ENCODE results near the gene HELZ2.
"Not testable (repeated sequence)": the region's sequence is repeated elsewhere in the genome, so short reads cannot be mapped to it uniquely, and the experiment has no call there.

Gene HELZ2, protein sequence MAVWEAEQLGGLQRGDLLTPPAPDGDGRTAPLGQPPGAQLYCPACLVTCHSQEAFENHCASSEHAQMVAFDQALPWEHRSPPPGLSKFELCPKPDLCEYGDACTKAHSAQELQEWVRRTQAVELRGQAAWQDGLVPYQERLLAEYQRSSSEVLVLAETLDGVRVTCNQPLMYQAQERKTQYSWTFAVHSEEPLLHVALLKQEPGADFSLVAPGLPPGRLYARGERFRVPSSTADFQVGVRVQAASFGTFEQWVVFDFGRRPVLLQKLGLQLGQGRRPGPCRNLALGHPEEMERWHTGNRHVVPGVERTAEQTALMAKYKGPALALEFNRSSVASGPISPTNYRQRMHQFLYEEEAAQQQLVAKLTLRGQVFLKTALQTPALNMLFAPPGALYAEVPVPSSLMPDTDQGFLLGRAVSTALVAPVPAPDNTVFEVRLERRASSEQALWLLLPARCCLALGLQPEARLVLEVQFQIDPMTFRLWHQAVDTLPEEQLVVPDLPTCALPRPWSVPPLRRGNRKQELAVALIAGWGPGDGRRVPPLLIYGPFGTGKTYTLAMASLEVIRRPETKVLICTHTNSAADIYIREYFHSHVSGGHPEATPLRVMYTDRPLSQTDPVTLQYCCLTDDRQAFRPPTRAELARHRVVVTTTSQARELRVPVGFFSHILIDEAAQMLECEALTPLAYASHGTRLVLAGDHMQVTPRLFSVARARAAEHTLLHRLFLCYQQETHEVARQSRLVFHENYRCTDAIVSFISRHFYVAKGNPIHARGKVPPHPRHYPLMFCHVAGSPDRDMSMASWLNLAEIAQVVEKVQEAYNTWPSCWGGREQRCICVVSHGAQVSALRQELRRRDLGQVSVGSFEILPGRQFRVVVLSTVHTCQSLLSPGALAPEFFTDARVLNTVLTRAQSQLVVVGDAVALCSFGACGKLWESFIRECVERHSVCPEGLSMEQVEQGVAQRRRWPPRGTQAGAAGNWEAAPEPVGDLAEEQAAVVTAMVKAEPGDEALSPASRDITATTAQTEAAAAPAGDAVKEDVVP (N-terminal part only)

DNA sequence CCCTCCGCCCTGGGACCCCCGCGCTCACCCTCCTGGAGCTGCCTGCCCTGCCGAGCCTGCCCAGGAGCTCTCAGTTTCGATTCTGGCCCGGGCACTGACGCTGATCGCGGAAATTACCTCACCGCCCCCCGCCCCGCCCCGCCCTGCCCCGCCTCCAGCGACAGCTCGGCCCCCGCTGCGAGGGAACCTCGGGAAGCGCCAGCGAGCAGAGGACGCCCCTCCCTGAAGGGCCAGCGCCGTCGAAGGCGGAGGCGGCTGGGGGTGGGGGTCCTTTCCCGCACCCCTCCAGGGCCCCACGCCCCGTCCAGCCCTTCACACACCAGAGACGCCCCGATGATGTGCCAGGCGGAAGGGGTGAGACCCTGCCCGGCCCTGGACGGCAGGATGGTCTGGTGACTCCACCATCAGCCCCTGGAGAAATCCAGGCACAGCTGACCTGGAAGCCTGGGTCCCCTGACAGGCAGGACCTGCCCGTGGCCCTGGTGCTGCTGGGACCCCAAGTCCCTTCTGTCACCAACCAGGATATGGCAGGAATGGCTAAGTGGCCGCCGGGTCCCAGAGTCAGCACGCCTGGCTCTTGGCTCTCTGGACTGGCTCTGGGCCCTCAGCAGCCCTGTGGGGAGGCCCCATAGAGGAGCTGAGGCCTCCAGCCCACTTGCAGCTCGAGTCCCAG lies at the start of gene HELZ2:
HELZ2 (minus strand) TSS at position 84 of the 673 bp plus-strand sequence. CDS start 1,854 bp downstream, outside the sequence.
- peak; percentile 79 for DNase-seq (ENCODE audit: low spot score)

DNA sequence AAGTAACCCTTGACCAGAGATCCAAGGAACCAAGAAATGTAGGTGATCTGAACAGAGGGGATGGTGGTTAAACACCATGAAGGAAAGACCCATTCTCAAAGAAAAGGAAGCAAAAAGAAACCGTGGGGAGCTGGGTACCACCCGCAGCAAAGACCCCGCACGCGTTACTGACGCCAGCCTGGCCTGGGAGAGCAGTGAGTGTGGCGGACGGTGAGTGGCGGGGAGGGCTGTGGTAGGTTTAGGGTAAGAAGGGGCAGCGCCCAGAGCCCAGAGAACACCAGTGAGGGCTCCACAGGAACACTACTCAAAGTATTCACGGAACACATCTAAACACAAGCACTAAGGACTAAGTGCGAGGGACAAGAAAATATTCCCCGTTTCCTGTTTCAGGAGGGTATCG lies 48.7 kb upstream of the HELZ2 start:
- no peak for DNase-seq (ENCODE audit: low spot score)

DNA sequence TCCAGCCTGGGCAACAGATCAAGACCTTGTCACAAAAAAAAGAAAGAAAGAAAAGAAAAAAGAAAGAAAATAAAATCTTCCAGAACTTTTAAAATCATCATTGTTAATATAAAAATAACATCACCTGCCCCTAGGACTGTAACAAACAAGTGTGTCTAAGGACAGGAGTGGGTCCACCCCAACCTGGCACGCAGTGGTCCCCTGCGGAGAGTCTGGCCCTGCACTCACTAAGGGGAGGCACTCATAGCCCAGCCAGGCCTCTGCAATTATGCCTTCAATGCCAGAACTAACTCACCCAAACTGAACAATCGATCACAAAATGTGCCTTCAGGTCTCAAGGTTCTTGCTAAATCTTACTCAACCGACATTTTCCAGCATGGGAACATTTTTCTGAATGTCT lies 48.1 kb upstream of the HELZ2 start:
- DNase-seq (ENCODE audit: low spot score): no peak

DNA sequence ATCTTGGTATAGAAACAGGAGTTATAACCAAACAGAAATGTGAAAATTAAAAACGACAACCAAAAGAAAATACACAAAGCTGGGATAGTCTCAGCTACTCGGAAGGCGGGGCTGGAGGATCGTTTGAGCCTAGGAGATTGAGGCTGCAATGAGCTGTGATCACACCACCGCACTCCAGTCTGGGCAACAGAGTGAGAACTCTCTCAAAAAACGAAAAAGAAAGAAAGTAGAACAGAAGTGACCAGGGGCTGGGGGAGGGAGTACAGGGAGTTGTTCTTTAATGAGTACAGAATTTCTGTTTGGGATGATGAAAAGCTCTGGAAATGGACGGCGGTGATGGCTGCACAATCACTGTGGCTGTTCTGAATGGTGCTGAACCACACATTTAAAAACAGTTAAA lies 47.0 kb upstream of the HELZ2 start:
- no peak for DNase-seq (ENCODE audit: low spot score)

DNA sequence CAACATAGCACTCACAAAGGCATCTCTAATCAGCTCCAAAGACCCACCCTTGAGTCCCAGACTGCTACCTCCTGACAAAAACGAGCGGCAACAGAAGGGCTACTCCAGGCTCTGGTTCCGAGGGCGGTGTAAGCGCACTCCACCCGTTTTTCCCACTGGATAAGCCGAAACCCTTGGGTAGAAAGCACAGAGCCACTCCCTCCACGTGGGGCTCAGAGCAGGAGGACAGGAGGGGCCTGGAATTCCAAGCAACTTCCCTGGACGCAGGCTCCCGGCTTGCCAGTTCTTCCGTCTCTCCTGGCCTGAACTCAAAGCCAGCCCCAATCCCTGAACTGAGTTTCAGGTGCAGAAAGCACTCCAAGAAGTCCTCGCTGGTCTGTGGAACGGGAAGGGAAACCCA lies 45.5 kb upstream of the HELZ2 start:
- no peak for DNase-seq (ENCODE audit: low spot score)

DNA sequence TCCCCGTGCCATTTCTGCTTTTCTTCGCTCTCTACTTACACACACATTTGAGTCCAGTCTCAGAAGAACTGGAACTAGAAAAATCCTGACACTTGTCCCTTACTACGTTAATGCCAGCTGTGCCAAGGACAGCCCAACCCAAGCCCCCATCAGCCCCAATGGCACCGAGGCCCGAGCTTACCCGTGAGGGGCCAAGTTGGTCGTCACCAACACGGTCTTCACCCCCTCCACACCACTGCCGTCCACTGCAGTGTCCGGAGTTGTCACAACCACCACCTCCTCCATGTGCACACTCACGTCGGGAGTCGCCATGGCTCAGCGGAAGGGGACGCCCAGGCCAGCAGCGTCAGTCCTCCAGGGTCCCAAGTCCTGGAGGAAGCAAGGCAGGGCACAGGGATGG lies 45.0 kb upstream of the HELZ2 start:
- no peak for DNase-seq (ENCODE audit: low spot score)

DNA sequence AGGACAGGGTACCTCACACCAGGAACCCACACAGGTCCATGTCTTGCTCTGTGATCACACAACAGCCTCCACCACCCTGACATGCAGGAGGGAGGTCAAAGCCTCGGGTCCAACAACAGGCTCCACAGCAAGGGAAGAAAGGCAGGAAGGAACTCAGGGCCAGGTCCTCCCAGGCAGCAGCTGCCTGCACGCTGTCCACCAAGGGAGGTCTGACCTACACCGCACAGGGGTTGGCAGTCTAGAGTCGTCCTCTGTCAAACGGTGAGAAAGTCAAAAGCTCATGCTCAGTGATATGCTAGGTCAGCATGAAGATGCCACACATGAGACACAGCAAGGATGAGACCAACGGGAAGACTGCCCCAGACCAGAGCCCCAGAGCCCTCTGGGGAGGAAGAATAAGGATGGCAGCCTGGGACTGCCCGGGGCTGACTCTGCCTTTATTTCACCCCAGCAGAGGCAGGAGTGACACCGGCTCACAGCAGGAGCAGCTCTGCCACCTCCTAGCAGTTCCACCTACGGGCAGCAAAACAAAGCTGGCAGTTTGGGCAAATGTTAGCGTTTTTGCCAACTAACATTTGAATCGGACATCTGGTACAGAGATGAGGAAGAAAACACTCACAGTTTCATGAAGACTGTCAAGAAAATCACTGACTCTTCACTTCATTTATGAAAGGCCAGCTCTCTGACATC lies 44.4 kb upstream of the HELZ2 start:
- no peak for DNase-seq (ENCODE audit: low spot score)

DNA sequence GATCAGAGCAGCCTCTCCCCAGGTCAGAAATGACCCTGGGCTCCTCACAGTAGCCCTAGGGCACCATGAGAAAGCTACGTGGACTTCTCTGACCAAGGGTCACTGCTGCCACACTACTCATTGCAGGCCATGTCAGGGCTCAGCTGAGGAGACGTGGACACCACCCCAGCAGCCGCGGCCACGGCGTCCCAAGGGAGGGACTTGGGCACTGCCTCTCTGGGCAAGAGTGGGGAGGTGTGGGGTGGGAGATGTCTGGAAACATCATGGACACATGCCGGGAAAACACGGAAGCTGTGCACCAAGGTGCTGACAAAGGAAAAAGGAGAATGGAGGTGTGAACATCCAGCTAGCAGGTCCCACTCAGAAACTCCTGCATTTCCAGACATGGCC lies 43.8 kb upstream of the HELZ2 start:
- no peak for DNase-seq (ENCODE audit: low spot score)

DNA sequence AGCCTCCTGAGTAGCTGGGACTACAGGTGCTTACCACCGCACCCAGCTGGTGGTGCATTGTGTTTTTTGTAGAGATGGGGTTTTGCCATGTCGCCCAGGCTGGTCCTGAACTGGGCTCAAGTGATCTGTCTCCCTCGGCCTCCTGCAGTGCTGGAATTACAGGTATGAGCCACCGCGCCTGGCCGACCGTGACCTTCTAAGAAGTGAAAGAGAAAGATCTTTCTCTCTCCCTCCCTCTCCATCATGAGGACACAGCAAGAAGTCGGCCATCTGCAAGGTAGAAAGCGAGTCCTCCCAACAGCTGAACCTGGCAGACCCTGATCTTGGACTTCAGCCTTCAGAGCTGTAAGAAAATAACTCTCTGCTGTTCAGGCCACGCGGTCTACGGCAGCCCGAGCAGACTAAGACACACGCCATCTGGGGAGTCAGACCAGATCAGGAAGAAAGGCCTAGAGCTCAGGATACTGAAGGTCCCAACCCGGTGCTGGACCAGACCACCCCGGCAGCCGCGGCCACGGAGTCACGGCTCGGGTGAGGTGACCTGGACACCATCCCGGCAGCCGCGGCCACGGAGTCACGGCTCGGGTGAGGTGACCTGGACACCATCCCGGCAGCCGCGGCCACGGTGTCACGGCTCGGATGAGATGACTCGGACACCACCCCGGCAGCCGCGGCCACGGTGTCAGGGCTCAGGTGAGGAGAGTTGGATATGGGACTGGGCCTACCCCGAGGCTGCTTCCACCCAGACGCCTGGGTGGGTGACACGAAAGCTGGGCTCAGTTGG lies 43.2 kb upstream of the HELZ2 start:
- DNase-seq (ENCODE audit: low spot score): no peak

DNA sequence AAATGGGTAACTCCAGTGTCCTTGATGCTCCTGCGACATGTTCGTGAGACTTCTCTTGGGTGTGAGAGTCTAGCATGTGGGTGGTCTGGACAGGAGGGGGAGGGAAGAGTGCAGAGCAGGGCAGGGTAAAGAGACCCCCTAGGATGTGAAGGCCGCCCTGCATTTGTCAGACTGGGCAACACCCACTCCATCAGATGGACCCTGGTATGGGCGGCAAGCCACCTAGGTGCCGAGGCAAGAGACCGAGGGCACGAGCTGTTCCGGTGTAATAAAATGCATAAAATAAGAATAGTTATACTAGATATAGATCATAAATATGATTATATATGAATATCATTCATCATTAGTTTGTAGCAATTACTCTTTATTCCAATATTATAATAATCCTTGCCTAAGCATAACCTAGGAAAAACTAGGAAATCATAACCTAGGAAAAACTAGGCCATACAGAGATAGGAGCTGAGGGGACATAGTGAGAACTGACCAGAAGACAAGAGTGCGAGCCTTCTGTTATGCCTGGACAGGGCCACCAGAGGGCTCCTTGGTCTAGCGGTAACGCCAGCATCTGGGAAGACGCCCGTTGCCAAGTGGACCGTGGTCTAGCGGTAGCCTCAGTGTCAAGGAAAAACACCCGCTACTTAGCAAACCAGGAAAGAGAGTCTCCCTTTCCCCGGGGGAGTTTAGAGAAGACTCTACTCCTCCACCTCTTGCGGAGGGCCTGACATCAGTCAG lies 40.0 kb upstream of the HELZ2 start:
- not testable (repeated sequence) for DNase-seq (ENCODE audit: low spot score)

DNA sequence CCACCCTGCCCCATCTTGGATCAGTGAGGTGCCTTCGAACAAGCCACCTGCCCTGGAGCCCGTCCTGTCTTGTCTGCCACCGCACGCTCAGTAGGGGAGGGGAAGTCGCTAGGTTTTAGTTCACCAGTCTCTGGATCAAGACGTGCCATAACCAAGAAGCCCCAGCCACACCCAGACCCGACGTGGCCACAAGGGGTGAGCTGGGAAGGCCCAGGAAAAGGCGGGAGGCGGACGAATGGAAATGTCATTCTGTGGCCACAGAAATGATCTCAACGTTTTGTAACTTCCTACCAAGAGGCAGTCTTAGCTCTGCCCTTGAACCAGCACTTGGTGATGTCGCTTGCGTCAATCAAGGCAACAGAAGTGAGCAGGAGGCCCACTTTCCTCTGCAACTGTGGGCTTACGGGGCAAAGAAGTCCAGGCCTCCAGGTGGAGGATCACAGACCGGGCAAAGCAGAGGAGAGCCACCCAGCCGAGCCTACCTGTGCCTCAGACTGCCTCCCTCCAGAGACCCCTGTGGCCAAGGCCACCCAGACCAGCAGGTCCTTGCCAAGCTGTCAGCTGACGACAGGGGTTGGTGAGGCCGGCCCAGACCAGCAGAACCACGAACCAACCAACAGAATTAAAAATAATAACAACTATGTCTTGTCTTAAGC lies 38.4 kb upstream of the HELZ2 start:
- DNase-seq (ENCODE audit: low spot score): no peak

DNA sequence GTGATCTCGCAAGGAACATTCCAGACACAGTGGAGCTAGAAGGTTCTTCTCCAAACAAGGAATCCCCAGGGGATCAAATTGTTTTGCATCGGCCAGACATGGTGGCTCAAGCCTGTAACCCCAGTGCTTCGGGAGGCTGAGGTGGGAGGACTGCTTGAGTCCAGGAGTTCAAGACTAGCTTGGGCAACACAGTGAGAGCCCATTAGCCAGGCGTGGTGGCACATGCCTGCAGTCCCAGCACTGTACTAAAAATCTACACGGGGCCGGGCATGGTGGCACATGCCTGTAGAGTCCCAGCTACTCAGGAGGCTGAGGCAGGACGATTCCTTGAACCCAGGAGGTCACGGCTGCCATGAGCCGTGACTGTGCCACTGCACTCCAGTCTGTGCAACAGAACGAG lies 37.6 kb upstream of the HELZ2 start:
- no peak for DNase-seq (ENCODE audit: low spot score)

DNA sequence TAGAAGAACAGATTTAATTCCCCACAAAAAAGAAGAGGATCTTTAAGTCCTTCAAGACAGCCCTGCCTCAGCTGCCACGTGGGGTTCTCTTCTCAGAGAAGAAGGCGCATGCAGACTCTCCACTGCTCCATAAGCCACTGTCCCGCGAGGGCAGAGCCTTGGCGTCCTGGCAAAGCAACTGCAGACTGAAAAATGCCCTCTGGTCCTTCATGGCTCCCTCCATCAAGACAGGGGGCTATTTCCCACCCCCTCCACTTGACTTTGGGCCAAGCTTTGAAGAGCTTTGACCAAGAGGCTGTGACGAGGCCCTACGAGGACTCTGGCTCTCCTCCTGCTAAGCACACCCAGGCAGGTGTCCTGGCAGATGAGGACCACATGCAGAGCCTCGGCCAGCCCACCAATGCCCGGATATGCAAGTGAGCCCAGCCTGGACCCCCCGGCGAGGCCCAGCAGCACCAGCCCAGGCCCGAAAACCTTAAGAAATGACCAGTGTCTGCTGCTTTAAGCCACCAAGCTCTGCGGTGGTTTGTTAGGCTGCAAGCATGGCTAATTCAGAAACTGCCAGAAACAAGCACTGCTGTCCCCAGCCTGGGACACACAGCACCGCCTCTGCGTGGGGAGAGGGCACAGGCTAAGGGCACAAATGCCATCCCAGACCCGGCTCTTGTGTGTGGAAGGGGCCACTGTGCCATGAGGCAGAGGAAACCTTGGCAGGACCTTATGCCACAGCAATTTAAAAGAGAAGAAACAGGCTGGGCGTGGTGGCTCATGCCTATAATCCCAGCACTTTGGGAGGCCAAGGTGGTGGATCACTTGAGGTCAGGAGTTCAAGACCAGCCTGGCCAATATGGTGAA lies 36.8 kb upstream of the HELZ2 start:
- no peak for DNase-seq (ENCODE audit: low spot score)

DNA sequence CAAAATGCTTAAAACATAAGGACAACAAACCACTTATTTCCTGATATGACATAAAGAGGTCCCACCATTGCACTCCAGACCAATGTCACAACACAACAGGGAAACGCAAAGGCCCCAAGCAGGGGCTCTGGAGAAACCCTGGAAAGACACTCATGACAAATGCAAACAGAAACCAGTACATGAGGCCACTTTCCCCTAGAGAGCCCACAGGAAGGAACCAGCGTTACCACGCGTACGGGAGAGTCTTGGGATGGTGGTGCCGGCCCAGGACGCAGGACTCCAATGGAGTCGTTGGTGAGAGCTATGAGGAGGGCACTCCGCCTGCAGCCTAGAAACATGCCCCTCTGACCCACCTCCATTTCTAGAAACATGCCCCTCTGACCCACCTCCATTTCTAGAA lies 32.6 kb upstream of the HELZ2 start:
- no peak for DNase-seq (ENCODE audit: low spot score)

DNA sequence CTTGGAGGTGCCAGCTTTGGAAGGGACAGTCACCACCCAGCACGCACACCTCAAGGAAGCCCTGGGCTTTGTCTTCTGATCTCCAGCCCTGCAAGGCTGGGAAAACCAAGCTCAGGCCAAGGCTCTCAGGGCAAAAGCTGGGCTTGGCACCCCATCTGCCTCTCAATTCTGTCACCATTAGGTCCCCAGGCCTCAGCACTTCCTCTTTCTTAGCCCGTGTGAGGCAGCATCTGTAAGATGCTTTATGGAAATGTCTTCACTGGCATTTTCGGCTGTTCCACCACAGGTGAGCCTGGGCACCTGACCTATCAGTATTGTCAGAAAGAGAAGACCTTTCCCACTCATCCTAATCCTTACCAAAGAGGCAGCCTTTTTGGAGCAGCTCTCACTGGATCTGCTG lies 28.3 kb upstream of the HELZ2 start:
- DNase-seq (ENCODE audit: low spot score): no peak

DNA sequence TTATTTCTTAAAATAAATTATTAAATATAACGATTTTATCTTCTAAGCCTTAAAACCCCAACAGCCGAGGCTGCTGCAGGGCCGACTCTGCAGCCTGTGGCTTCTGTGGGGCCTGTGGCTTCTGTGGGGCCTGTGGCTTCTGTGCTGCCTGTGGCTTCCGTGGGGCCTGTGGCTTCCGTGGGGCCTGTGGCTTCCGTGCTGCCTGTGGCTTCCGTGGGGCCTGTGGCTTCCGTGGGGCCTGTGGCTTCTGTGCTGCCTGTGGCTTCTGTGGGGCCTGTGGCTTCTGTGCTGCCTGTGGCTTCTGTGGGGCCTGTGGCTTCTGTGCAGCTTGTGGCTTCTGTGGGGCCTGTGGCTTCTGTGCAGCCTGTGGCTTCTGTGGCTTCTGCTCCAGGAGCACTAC lies 27.6 kb upstream of the HELZ2 start:
- peak; percentile 22 for DNase-seq (ENCODE audit: low spot score)

DNA sequence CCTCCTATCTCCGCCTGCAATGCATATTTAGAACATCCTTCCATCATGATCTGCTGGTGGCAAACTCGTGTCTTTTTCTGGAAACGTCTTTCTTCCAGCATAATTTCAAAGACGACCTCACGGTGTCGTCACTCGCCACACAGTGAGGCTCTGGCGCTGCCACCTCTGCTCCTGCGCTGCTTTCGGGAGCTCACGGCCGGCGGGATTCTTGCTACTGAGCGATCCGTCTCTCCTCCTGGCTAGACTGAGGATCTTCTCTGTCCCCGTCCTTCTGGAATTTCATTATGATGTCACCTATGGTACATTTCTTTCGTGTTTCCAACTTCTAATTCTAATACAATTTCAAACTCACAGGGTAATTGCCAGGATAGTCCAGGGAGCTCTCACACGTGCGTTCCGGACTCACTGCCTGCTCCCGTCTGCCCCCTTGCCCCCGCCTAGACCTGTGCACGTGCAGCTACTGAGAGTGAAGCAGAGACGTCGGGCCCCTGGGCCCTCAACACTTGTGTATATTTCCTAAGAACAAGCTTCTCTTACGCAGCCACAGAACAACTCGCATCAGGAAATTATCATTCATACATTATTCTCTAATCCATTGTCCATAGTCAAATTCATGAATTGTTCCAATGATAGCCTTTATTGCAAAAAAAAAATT lies 25.5 kb upstream of the HELZ2 start:
- DNase-seq (ENCODE audit: low spot score): no peak
